ENCODE measurements around the gene TOP2B.

DNA sequence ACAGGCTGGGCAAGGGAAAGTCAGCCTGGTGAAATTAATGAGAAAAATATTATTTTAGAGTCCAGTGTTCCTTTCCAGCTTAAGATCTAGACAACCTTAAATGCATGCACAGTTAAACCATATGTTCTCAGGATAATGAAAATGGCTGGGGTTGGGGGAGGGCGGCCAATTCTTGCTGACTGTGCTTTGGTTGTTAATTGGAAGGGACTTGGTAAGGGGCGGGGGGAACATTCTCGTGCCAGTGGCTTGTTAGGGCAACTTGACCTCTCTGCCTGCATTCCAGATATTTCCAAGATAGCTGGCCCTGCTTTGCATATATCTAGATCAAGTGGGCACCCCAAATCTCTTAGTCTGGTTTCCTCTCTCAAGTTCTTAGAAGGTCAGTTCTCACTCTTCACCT is 112.5 kb downstream of the TOP2B start:
- no peak for TF ChIP-seq POLR2A (IDR thresholded peaks at IDR 0.05; ENCODE audit: extremely low read depth, insufficient read length)
- no peak for TF ChIP-seq MYC (IDR thresholded peaks at IDR 0.05; ENCODE audit: low read depth, low read length)
- no peak for TF ChIP-seq CTCF (IDR thresholded peaks at IDR 0.05; ENCODE audit: low read depth, low read length)
- TF ChIP-seq, protein P1, sequence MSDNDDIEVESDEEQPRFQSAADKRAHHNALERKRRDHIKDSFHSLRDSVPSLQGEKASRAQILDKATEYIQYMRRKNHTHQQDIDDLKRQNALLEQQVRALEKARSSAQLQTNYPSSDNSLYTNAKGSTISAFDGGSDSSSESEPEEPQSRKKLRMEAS (IDR thresholded peaks at IDR 0.05; ENCODE audit: low read depth, low read length), result no peak

Data from NB4 (cell line).